GM12878 (cell line): ENCODE data around the gene INSC. TPM values are rescaled to one million over a fixed set of nuclear protein-coding genes. Genes with fewer than 3 reads are reported as not detected.

Experiments used
- ATAC-seq: fragments of 200-7000 bp; cut with Tn5 transposase; 3 replicates; pipeline ENCODE4 v1.9.1; 2020; ENCODE audit warnings: mild to moderate bottlenecking, moderate library complexity
- BruUV-seq: library from RNA; stranded (reverse); fragments of 400-500 nt; replicated peaks from 2 replicates; lab custom pipeline; 2021; lab: Mats Ljungman, UMichigan
- CTCF ChIA-PET: fragments of 300-600 bp; sonication (Branson Sonifier 250); formaldehyde crosslinking; extraction: SDS; loops from one replicate; lab custom pipeline; 2021; ENCODE audit warnings: inconsistent platforms; lab: Yijun Ruan, JAX
- POLR2A ChIA-PET: fragments of 350-600 bp; formaldehyde crosslinking; extraction: SDS; loops from one replicate; lab custom pipeline; 2021; ENCODE audit warnings: inconsistent platforms; lab: Charles Lee
- RAD21 ChIA-PET: fragments of 300-600 bp; sonication (Branson Sonifier 250); formaldehyde crosslinking; loops from one replicate; lab custom pipeline; 2023; ENCODE audit warnings: antibody characterized with exemption; ENCODE audit not compliant: unreplicated experiment; lab: Charles Lee
- SMC1A ChIA-PET: fragments of 300-600 bp; sonication (Branson Sonifier 250); formaldehyde crosslinking; loops from one replicate; lab custom pipeline; 2023; ENCODE audit not compliant: unreplicated experiment, uncharacterized antibody; lab: Charles Lee
- DNase-seq: peaks from one replicate; pipeline ENCODE4 v3.0.0-alpha.2; 2011; ENCODE audit warnings: low read depth, low spot score
- FAIRE-seq: peaks from 3 replicates; lab custom pipeline; 2011; peaks lifted over from hg19 to GRCh38; lab: Jason Lieb, UNC
- H2AFZ ChIP-seq: 2 replicates; pipeline ENCODE4 v1.6.0; 2011; ENCODE audit warnings: low read depth, low read length, control low read depth; ENCODE audit not compliant: control insufficient read depth
- H3K27ac ChIP-seq: 2 replicates; pipeline ENCODE4 v1.5.1; 2011; ENCODE audit warnings: control low read depth; ENCODE audit not compliant: control insufficient read depth, insufficient read depth
- H3K27me3 ChIP-seq, 2 experiments: replicated peaks in 1 of 2; 2 replicates each; pipeline versions ENCODE4 v1.6.0 to v1.6.1; 2011; ENCODE audit warnings: low read length in 1 of 2; ENCODE audit not compliant: control insufficient read depth in 2 of 2, insufficient read depth in 2 of 2
- H3K36me3 ChIP-seq, 2 experiments: 2 replicates each; pipeline ENCODE4 v1.5.1; 2011; ENCODE audit warnings: low read length in 1 of 2; ENCODE audit not compliant: control insufficient read depth in 2 of 2, insufficient read depth in 2 of 2
- H3K4me1 ChIP-seq: 2 replicates; pipeline ENCODE4 v1.6.1; 2011; ENCODE audit warnings: mild to moderate bottlenecking, low read length, moderate library complexity, mixed read lengths; ENCODE audit not compliant: control insufficient read depth, insufficient read depth
- H3K4me2 ChIP-seq: 2 replicates; pipeline ENCODE4 v1.6.0; 2011; ENCODE audit warnings: control low read depth; ENCODE audit not compliant: control insufficient read depth, insufficient read depth
- H3K4me3 ChIP-seq: fragments of 200-600 bp; sonication (generic); 2 replicates; pipeline ENCODE4 v1.5.1; 2016
- H3K79me2 ChIP-seq: 2 replicates; pipeline ENCODE4 v1.6.0; 2011; ENCODE audit warnings: low read length; ENCODE audit not compliant: control insufficient read depth, insufficient read depth
- H3K9ac ChIP-seq: 2 replicates; pipeline ENCODE4 v1.8.0; 2011; ENCODE audit warnings: low read length, control low read depth, mixed read lengths; ENCODE audit not compliant: control insufficient read depth, insufficient read depth
- H3K9me3 ChIP-seq: replicated peaks from 3 replicates; pipeline ENCODE4 v1.5.1; 2011; ENCODE audit warnings: mild to moderate bottlenecking, low read length; ENCODE audit not compliant: control insufficient read depth, insufficient read depth
- H4K20me1 ChIP-seq: 2 replicates; pipeline ENCODE4 v1.6.0; 2011; ENCODE audit not compliant: control insufficient read depth, insufficient read depth
- ESRRA ChIP-seq: IDR thresholded peaks from 2 replicates; pipeline ENCODE4 v1.6.1; 2012; ENCODE audit warnings: mild to moderate bottlenecking, low read length, improper control_type of control experiment
- HDAC6 ChIP-seq: fragments of 200-600 bp; sonication (generic); IDR thresholded peaks from one replicate; pipeline ENCODE4 v1.8.0; 2017; ENCODE audit warnings: antibody characterized with exemption; ENCODE audit not compliant: unreplicated experiment
- IRF4 ChIP-seq: IDR thresholded peaks from 2 replicates; pipeline ENCODE4 v1.6.1; 2011; ENCODE audit warnings: low read depth, low read length
- PAX8 ChIP-seq: fragments of 450-650 bp; IDR thresholded peaks from 2 replicates; pipeline ENCODE4 v1.6.1; 2017; ENCODE audit warnings: mild to moderate bottlenecking, moderate library complexity
- RAD21 ChIP-seq: IDR thresholded peaks from 2 replicates; pipeline ENCODE4 v1.6.1; 2011; ENCODE audit warnings: mild to moderate bottlenecking, low read depth, low read length, moderate library complexity; ENCODE audit not compliant: insufficient read depth
- SMAD1 ChIP-seq: fragments of 450-650 bp; IDR thresholded peaks from 2 replicates; pipeline ENCODE4 v1.6.1; 2018; ENCODE audit warnings: mild to moderate bottlenecking, low read depth; ENCODE audit not compliant: partially characterized antibody
- SMAD5 ChIP-seq: IDR thresholded peaks from 2 replicates; pipeline ENCODE4 v1.6.1; 2016; ENCODE audit warnings: antibody characterized with exemption, low read depth
- STAT1 ChIP-seq: fragments of 450-650 bp; conservative IDR thresholded peaks from 2 replicates; pipeline ENCODE4 v1.6.1; 2014; ENCODE audit warnings: antibody characterized with exemption, mild to moderate bottlenecking
- ZZZ3 ChIP-seq: IDR thresholded peaks from 2 replicates; pipeline ENCODE4 v1.6.1; 2011; ENCODE audit warnings: low read depth; ENCODE audit not compliant: control insufficient read depth, insufficient read length
- WGBS: methylation state at CpG from one replicate; pipeline ENCODE4 v1.1.6; 2016; ENCODE audit warnings: low lambda C conversion rate; ENCODE audit not compliant: insufficient replicate concordance, insufficient coverage; ENCODE audit errors: missing lambda C conversion rate; 5-methylcytosine and 5-hydroxymethylcytosine counted together
- in situ Hi-C: fragments of 300-500 bp; cut with MboI; formaldehyde crosslinking; loops from 9 replicates; pipeline ENCODE4 v1.14.3; 2018; ENCODE audit warnings: mixed read lengths
- intact Hi-C: fragments of 100-400 bp; cut with micrococcal nuclease; formaldehyde crosslinking; loops from one replicate; pipeline ENCODE4 v1.14.2; 2022; ENCODE audit not compliant: unreplicated experiment
- polyA plus RNA-seq, 11 experiments: library from polyadenylated mRNA; depleted of rRNA in 4 of 11; unstranded in 6 of 11; stranded (reverse) in 5 of 11; fragments of >200 nt; fragmentation: Nextera tagmentation in 4 of 11; fragmentation: Illumina TruSeq in 1 of 11; extraction: Ambion mirVana in 4 of 11; extraction: Trizol in 1 of 11; gene quantifications; 1 replicate in 1 of 11; 2 replicates in 10 of 11; pipeline versions ENCODE4 v1.2.1 to v1.2.3, GENCODE V29; 2011 to 2016; ENCODE audit warnings: inconsistent platforms in 2 of 11, missing spikeins in 2 of 11, low read depth in 1 of 11
- total RNA-seq, 4 experiments: library from RNA; depleted of rRNA in 3 of 4; stranded (reverse); fragments of >200 nt in 3 of 4; fragmentation: Illumina TruSeq in 1 of 4; extraction: Trizol in 1 of 4; gene quantifications; 2 replicates each; pipeline versions ENCODE4 v1.2.1 to v1.2.3, GENCODE V29; 2013 to 2021
- TF ChIP-seq, protein P1 (sequence below): fragments of 450-650 bp; IDR thresholded peaks from 2 replicates; pipeline ENCODE4 v1.6.1; 2014; ENCODE audit warnings: mild to moderate bottlenecking
- TF ChIP-seq, protein P2 (sequence below): fragments of 450-650 bp; formaldehyde crosslinking; IDR thresholded peaks from 2 replicates; pipeline ENCODE4 v1.4.0; 2020; ENCODE audit warnings: mild to moderate bottlenecking, moderate library complexity
- TF ChIP-seq, protein P3 (sequence below): fragments of 450-650 bp; IDR thresholded peaks from 2 replicates; pipeline ENCODE4 v1.6.1; 2017; ENCODE audit warnings: low read depth, mild to moderate bottlenecking, moderate library complexity

INSC gene
- total and polyA plus RNA-seq, 10 of the 15 experiments (the other 5 are each of a cell fraction or from before 2014, with no cell fraction given): 0.13 to 0.33 TPM; not detected in 8

DNA sequence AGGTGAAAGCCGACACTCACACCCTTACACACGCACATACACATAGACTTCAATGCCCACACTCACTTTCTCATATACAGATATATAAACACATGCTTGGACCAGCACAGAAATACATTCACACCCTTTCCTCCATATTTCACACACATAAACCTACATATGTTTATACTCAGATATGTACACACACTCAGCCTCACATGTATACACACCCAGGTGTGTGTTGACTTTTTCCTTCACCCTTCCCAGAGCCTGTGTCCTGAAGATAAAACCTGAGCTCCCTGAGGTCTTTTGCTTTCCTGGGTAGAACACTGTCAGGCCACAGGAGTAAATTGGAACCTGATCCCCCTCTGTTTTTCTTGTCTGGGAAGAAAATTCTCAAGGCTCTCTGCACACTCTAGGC is 62.8 kb downstream of the INSC start:
- FAIRE-seq (no peak), ATAC-seq (no peak), DNase-seq (no peak)
- no peaks in the 10 kb centered on the region; the same call in 1 of the 2 replicates for H3K4me1 ChIP-seq
- no TSS peak for BruUV-seq
- RAD21 ChIA-PET: no interaction called here
- no peak for TF ChIP-seq PAX8
- TF ChIP-seq SMAD5: no peak
- TF ChIP-seq STAT1: no peak
- TF ChIP-seq, protein P1, sequence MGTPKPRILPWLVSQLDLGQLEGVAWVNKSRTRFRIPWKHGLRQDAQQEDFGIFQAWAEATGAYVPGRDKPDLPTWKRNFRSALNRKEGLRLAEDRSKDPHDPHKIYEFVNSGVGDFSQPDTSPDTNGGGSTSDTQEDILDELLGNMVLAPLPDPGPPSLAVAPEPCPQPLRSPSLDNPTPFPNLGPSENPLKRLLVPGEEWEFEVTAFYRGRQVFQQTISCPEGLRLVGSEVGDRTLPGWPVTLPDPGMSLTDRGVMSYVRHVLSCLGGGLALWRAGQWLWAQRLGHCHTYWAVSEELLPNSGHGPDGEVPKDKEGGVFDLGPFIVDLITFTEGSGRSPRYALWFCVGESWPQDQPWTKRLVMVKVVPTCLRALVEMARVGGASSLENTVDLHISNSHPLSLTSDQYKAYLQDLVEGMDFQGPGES: no peak
- TF ChIP-seq HDAC6: no peak
- TF ChIP-seq ZZZ3: no peak
- TF ChIP-seq RAD21: no peak
- TF ChIP-seq, protein P2, sequence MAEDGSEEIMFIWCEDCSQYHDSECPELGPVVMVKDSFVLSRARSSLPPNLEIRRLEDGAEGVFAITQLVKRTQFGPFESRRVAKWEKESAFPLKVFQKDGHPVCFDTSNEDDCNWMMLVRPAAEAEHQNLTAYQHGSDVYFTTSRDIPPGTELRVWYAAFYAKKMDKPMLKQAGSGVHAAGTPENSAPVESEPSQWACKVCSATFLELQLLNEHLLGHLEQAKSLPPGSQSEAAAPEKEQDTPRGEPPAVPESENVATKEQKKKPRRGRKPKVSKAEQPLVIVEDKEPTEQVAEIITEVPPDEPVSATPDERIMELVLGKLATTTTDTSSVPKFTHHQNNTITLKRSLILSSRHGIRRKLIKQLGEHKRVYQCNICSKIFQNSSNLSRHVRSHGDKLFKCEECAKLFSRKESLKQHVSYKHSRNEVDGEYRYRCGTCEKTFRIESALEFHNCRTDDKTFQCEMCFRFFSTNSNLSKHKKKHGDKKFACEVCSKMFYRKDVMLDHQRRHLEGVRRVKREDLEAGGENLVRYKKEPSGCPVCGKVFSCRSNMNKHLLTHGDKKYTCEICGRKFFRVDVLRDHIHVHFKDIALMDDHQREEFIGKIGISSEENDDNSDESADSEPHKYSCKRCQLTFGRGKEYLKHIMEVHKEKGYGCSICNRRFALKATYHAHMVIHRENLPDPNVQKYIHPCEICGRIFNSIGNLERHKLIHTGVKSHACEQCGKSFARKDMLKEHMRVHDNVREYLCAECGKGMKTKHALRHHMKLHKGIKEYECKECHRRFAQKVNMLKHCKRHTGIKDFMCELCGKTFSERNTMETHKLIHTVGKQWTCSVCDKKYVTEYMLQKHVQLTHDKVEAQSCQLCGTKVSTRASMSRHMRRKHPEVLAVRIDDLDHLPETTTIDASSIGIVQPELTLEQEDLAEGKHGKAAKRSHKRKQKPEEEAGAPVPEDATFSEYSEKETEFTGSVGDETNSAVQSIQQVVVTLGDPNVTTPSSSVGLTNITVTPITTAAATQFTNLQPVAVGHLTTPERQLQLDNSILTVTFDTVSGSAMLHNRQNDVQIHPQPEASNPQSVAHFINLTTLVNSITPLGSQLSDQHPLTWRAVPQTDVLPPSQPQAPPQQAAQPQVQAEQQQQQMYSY (CRISPR knock-in tag): no peak
- no peak for TF ChIP-seq IRF4
- TF ChIP-seq, protein P3, sequence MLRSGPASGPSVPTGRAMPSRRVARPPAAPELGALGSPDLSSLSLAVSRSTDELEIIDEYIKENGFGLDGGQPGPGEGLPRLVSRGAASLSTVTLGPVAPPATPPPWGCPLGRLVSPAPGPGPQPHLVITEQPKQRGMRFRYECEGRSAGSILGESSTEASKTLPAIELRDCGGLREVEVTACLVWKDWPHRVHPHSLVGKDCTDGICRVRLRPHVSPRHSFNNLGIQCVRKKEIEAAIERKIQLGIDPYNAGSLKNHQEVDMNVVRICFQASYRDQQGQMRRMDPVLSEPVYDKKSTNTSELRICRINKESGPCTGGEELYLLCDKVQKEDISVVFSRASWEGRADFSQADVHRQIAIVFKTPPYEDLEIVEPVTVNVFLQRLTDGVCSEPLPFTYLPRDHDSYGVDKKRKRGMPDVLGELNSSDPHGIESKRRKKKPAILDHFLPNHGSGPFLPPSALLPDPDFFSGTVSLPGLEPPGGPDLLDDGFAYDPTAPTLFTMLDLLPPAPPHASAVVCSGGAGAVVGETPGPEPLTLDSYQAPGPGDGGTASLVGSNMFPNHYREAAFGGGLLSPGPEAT: no peak
- no peak for TF ChIP-seq ESRRA
- TF ChIP-seq SMAD1: no peak
- TF ChIP-seq, all 136 proteins: peak for 0
- Histone ChIP-seq H4K20me1 (no peaks in the 10 kb centered on the region), H3K4me2 (no peak overlapping the region), H3K79me2 (no peaks in the 10 kb centered on the region), H3K4me3 (no peak overlapping the region), H3K9ac (no peak overlapping the region), H3K9me3 (no peaks in the 10 kb centered on the region), H3K27me3 (no peaks in the 10 kb centered on the region), H3K36me3 (no peaks in the 10 kb centered on the region), H2AFZ (no peak overlapping the region), H3K27ac (no peak overlapping the region)
- intact Hi-C loops (no loop called here), in situ Hi-C loops (no loop called here)
- ChIA-PET SMC1A (no interaction called here), POLR2A (no interaction called here), CTCF (no interaction called here)
- 43% methylated on average over 2 of the region's 2 CpGs for WGBS
